ENCODE data around the gene SPACA6.

Gene SPACA6

DNA sequence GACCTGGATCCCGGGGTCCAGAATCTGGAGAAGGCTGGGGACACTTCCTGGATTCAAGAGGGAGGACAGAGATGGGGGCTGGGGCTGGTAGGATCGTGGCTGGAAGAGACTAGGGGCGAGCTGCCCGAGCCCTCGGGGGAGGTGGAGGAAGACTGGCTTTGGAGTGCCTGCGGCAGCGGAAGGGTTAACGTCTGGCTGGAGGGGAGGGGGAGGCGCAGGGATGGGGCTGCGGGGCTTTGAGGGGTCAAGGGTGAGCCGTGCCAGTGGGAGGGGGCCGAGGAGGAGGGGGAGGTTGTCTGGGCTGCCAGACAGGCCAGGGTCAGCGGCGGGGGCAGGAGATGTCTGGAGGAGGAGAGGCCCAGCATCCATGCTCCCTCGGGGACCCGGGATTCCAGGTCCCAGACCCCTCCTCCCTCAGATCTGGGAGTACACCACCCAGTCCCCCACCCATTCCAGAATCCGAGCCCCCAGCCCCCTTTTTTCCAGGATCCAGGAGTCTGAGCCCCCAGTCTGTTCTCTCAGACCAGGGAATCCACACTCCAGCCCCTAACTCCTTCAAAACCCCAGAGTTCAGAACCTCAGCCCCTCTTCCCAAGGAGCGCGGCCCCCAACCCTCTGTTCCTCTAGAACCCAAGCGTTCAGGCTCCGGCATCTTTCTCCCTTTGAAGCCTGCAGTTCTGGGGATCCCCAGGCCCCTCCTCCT is 3.2 kb upstream of the SPACA6 start:
- peak; percentile 51 for DNase-seq (ENCODE audit: low spot score)

DNA sequence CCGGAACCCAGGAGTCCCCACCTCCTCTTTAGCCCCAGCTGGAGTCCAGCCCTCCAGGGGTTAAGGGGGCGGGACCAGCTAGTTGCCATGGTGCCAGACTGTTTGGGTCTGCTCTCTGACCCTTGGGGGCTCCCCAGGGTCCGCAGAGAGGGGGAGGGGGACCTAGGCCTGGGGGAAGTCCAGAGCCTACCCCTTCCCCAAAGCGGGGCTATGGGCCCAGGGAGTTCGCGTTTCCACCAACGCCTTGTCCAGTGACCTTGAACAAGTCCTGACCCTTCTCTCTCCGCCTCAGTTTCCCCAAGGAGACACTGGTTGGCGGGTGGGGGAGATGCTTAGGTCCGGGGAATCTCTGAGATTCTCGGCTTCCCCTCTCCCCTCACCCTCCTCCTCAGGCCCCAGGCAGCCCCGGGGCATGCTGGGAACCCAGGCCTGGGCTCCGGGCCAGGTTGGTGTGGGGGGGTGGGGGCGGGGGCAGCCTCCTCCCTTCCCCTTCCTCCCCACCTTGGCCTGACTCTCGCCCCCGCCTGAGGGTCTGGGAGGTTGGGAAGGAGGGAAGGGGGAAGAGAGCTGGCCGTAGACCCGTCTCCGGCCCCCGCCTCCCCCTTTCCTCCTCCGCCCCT is 2.6 kb upstream of the SPACA6 start:
- peak; percentile 77 for DNase-seq (ENCODE audit: low spot score)

DNA sequence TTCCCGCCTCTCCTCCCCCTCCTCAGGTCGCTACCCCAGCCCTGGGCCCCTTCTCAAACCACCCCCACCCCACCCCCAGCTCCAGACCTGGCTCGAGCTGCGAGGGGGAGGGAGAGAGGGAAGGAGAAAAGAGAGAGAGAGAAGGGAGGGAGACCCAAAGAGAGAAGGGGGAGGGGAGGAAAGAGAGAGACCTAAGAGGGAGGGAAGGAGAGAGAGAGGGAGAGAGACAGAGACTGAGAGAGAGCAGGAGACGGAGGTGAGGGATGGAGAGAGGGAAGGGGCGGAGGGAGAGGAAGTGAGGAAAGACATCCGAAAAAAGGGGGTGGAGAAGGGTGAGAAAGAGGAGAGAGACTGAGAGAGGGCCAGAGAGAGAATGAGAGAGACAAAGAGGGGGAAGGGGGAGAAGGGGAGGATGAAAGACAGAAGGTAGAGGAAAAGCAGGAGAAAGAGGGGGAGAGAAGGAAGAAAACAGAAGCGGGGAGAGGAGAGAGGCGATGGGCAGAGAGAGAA is 2.0 kb upstream of the SPACA6 start:
- DNase-seq (ENCODE audit: low spot score) = no peak

DNA sequence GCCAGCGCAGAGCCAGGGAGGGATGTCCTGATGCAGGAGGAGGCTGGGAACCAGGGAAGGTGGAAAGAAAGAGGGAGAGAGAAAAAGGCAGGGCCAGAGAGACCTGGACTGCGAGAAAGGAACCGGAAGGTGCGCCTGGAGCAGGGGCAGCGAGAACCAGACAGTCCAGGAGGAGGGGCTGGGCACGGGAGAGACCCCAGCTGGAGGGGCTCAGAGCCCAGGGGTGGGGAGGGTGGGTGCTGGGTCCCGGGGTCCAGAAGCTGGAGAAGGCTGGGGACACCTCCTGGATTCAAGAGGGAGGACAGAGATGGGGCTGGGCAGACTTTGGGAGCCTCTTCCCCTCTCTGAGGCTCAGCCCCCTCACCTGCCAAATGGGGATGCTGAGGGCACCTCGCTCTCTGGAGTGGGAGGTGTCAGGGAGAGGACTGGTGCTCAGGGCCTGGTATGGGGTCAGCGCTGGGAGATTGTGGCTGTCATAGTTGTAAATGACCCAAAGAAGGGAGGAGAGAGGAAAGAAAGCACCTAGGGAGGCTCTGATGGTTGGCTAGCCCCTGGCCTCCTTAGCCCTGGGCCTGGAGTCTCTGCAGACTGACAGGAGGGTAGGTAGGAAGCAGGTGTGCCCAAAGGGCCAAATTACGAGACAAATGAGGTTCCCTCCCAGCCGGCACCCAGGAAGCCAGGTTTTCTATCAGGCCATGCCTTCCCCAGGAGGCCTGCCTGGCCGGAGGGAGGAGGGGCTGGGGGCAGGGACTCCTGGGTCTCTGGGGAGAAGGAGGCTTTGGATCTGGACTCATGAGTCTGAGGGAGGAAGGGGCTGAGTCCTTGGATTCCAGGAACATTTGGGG is 1.3 kb upstream of the SPACA6 start:
- no peak for DNase-seq (ENCODE audit: low spot score)

DNA sequence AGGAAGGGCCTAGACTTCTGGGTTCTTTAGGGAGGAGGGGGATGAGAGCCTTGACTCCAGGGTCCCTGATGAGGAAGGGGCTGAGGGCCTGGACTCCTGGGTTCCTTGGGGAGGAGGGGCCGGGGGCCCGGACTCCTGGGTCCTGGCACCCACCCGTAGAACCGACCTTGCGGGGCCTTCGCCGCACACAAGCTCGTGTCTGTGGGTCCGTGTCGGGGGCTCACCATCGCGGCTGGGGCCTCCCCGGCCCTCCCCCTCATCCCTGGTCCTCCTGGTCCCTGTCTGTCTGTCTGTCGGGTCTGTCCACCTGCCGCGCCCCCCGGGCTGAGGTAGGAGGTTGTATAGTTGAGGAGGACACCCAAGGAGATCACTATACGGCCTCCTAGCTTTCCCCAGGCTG is 662 bp upstream of the SPACA6 start:
- DNase-seq (ENCODE audit: low spot score) = no peak

DNA sequence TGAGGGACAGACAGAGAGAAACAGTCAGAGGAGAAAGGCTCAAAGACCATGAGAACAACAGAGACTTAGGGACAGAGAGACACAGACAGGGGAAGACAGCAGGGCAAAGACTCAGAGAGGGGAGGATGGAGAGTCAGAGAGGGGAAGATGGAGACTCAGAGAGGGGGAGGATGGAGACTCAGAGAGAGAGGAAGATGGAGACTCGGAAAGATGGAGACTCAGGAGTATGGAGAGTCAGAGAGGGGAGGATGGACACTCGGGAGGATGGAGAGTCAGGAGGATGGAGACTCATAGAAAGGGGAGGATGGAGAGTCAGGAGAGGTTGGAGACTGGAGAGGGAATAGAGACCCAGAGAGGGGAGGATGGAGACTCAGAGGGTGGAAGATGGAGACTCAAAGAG is 689 bp downstream of the SPACA6 start:
- DNase-seq (ENCODE audit: low spot score) = no peak

DNA sequence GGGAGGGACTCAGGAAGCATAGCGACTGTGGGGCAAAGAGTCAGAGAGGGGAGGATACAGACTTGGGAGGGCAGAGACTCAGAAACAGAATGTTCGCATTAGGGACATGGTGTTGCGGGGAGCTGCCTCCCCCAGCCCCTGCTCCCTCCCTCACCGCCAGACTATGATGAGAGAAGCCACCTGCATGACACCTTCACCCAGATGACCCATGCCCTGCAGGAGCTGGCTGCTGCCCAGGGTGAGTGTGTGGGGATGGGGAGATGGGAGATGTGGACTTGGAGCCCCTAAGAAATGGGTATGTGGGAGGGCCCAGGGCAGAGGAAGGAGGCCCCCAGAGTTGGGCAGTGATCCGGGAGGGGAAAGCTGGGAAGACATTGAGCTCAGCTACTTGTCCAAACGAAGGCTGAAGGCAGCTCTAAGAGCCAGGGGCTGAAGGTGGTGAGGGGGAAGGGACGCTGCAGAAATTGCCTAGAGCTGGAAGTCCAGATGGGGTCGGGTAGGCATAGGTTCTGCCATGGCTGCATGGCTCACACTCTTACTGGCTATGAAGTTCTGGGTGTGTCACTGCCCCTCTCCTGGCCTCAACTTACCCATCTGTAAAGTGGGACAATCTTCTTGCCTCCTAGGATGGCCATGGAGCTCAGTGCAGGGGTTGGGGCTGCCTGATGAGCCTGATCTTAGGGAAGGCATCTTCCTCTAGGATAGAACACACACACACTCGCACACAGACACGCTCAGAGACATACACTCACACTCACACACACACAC is 1.4 kb downstream of the SPACA6 start:
- no peak for DNase-seq (ENCODE audit: low spot score)

DNA sequence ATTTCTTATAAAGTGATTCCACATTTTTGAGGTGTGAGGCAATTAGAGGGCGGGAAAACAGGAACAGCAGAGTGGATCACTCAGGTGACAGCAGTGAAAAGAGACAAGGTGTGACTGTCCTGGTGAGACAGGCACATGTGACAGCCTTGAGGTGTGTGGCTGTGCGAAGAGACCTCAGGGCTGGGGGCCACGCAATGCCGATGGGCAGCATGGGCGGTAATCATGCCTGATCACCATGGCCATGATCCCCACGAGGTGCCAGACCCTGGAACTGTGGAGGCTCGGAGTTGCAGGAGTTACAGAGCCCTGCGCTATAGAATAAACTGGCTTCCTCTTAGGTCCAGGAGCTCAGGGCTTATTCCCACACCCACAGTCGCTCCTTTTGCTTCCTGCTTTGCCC is 2.0 kb downstream of the SPACA6 start:
- no peak for DNase-seq (ENCODE audit: low spot score)

DNA sequence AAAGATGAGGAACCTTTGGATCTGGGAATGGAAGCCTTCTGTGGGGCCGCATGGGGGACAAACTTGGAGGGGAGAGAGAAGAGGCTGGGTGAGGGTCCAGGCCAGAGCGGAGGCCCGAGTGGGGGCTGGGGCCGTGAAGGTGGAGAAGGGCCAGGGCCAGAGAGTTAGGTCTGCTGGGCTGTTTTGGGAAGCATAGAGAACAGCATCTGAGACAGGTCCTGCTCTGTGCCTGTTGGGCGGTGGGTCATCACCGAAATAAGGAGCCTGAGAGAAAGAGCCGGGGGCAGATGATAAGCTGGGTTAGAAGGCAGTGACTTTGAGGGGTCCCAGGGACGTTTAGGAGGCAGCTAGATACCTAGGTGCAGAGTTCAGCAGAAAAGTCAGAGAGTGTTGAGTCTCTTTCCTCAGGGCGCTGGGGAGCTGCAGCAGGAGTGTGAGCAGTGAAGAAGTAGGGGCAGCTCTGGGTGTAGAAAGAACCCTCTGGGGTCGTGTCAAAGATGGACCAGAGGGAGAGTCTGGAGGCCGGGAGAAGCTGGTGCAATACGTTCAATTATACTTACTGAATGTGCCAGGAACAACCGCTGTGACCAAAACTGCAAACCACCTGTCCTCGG is 2.7 kb downstream of the SPACA6 start:
- no peak for DNase-seq (ENCODE audit: low spot score)

DNA sequence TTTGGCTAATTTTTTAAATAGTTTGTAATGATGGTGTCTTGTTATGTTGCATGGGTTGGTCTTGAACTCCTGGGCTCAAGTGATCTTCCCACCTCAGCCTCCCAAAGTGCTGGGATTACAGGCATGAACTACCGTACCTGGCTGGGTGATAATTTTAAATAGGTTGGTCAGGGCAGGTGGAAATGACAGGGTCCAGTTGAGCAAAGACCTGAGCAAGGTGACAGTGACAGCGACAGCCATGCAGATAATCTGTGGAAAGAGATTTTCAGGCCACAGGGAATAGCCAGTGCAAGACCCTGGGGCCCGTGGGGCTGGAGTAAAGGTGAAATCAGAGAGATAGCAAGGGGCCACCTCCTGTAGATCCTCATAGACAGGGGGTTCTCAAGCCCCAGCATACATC is 3.5 kb downstream of the SPACA6 start:
- no peak for DNase-seq (ENCODE audit: low spot score)

DNA sequence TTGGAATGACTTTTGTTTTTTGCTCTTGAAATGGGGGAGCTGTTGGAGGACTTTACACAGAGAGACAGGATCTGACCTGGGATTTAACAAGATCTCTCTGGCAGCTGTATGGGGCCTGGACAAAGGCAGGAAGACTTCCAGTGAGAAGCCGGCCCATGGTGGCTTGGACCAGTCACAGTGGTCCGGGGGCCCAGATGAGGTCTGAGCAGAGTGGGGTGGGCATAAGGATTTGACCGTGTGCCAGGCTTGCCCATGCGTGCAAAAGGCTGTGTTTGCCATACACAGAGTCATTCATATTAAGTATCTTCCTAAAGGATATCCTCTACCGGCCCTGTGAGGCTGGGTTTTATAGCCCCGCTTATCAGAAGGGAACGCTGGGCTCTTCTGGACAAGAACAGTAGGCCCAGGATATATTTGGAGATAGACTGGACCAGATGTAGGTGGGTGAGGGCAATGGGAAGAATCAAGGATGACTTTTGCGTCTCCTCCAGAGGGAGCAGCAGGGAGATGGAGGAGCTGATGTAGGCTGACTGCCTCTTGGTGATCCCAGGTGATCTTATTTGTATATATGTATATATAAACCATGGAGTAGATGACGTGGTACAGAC is 4.1 kb downstream of the SPACA6 start:
- DNase-seq (ENCODE audit: low spot score) = no peak

DNA sequence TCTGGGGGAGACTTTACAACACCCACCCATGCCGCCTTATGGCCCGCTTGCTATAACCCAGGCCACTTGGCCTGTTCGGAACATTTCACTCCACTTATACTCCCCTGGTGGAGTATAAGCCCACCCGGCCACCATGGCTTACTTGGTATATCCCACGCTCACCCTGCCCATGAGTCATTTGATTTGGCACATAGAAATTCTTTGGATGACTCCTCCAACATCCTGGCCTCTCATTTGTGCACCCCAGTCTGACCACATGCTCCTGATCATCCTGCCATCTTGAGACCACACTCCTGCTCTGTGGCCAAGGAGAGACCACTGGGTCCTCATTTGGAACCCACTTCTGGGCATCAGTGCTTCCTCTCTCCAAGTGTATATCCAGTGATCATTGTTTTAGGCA is 5.2 kb downstream of the SPACA6 start:
- no peak for DNase-seq (ENCODE audit: low spot score)

DNA sequence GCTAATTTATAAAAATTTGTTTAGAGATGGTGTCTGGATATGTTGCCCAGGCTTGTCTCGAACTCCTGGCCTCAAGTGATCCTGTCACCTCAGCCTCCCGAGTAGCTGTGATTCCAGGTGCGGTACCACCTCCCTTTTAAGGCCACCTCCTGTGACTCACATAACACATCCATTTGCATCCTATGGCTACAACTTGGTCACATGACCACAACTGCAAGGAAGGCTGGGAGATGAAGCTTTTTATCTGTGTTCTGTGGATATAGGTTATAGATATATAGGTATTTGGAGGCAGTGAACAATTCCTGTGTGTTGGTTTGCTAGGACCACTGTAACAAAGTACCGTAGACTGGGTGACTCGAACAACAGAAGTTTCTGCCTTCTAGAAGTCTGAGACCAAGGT is 6.0 kb downstream of the SPACA6 start:
- no peak for DNase-seq (ENCODE audit: low spot score)

DNA sequence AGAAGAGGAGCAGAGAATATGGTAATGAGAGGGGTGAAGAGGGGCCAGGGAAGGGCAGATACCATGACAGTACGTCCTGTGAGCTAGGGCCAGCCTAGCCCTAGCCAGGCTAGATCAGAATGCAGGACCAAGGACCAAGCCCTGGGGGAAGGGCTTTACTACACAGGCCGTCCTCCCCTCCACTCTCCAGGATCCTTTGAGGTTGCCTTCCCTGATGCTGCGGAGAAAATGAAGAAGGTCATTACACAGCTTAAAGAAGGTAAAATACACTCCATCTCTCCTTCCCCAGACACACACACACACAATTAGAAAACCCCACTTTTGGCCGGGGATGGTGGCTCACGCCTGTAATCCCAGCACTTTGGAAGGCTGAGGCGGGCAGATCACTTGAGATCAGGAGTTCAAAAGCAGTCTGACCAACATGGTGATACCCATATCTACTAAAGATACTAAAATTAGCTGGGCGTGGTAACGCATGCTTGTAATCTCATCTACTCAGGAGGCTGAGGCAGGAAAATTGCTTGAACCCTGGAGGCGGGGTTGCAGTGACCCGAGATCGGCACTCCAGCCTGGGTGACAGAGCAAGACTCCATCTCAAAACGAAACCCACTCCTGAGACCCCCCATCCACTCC is 8.5 kb downstream of the SPACA6 start:
- no peak for DNase-seq (ENCODE audit: low spot score)

DNA sequence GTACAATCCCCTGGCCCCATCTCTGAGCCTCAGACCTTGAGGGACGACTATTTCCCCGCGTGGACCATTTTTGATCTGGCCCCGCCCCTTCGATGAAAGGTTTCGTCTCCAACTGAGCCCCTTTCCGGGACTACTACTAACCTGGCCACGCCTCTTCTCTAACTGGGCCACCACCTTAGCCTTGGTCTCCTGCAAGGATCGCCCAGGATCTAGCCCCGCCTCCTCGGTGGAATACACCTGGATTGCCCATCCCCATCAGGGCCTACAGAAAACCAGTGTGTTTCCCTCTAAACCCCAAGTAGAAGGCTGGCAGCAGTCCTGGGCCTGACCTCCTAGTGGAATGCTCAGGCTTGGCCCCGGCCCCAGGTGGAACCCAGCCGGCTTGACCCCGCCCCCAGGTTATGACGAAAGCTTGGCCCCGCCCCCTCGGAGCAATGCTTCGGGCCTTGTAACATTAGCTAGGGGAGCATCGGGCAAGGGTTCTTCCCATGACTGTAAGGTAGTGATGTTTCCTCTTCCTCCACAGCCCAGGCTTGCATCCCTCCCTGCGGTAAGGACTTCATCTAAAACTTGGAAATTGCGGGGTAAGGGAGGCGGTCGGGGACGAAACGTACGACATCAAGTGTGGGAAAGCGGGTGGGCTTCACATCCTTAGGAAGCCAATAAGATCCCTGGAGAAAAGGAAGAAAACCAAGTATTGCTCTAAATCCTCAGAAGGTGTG is 9.1 kb downstream of the SPACA6 start:
- DNase-seq (ENCODE audit: low spot score) = peak; percentile 53

DNA sequence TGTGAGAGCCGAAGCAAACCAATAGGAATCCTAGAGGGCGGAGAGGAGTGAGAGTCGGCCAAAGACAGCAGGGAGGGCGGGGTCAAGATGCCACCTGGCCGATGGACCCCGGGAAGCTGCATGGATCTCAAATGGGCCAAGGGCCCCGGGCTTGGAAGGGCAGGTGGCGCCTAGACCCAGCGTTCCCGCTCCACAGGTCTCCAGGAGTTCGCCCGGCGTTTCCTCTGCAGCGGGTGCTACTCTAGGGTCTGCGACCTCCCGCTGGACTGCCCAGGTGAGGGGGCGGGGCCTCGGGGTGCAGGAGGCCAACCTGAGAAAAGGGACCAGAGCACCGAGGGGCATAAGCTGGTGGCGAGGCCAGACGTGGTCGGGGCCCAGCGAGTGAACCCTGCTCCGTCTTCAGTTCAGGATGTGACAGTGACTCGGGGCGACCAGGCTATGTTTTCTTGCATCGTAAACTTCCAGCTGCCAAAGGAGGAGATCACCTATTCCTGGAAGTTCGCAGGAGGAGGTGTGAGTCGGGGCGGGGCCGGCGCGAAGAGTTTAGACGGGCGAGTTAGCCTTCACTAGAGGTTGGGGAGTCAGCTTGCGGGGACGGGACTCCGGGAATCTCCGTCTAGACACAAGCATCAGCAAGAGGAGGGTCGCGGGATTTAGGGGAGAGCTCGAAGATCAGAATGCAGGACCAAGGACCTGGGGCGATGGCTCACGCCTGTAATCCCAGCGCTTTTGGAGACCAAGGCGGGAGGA is 9.9 kb downstream of the SPACA6 start:
- DNase-seq (ENCODE audit: low spot score) = peak; percentile 11

DNA sequence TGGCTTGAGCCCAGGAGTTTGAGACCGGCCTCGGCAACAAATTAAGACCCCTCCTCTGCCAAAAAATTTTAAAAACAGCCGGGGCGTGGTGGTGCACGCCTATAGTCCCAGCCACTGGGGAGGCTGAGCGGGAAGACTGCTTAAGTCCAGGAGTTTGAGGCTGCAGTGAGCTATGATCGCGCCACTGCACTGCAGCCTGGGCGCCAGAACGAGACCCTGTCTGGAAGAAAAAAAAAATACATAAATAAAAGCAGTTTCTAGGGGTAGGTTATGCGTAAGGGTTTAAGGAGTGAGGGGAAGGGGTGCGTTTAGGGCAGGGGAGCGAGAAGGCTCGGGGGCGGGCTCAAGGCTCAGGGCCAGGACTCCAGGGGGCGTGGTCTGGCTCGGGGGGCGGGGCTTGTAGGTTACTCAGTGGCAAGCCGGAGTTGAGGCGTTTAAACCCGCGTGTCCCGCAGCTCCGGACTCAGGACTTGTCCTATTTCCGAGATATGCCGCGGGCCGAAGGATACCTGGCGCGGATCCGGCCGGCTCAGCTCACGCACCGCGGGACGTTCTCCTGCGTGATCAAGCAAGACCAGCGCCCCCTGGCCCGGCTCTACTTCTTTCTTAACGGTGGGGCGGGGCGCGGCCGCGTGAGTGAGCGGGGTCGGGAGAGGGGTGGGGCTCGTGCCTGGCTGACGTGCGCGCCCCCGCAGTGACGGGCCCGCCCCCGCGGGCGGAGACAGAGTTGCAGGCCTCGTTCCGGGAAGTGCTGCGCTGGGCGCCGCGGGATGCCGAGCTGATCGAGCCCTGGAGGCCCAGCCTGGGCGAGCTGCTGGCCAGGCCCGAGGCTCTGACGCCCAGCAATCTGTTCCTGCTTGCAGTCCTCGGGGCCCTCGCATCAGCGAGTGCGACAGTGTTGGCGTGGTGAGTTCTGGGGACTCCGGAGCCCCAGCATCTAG is 10.7 kb downstream of the SPACA6 start:
- DNase-seq (ENCODE audit: low spot score) = peak; percentile 92

DNA sequence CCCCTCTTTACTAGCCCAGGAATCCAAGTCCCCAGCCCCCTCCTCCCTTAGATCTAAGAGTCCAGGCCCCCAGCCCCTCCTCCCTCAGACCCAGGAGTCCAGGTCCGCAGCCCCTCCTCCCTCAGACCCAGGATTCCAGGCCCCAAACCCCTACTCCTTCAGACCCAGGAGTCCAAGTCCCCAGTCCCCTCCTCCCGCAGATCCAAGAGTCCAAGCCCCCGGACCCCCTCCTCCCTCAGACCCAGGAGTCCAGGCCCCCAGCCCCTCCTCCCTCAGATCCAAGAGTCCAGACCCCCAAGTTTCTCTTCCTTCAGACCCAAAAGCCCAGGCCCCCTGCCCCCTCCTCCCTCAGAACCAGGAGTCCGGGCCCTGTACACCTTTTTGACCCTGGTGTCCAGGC is 11.5 kb downstream of the SPACA6 start:
- DNase-seq (ENCODE audit: low spot score) = no peak
